ENCODE results near the gene BET1L.
A peak's percentile ranks its signal among the peaks of the same experiment; 100 is the strongest.
"Not testable (repeated sequence)": the region's sequence is repeated elsewhere in the genome, so short reads cannot be mapped to it uniquely, and the experiment has no call there.

BET1L gene

GRCh38 chr11:227824-228379 is 20.7 kb upstream of the BET1L start:
- DNase-seq: no peak

GRCh38 chr11:225734-226453 is 18.7 kb upstream of the BET1L start:
- no peak for DNase-seq

- DNase-seq: no peak
Measured at GRCh38 chr11:224424-224823, 17.2 kb upstream of the BET1L start.

- DNase-seq: no peak
Measured at GRCh38 chr11:223884-224283, 16.7 kb upstream of the BET1L start.

GRCh38 chr11:223026-223789 is 16.0 kb upstream of the BET1L start:
- DNase-seq: no peak

GRCh38 chr11:221998-222789 is 15.0 kb upstream of the BET1L start:
- no peak for DNase-seq

- DNase-seq: no peak
Measured at GRCh38 chr11:221539-221938, 14.3 kb upstream of the BET1L start.

- not testable (repeated sequence) for DNase-seq
Measured at GRCh38 chr11:220641-221215, 13.5 kb upstream of the BET1L start.

- DNase-seq: no peak
Measured at GRCh38 chr11:218815-219593, 11.8 kb upstream of the BET1L start.

- no peak for DNase-seq
Measured at GRCh38 chr11:217704-218103, 10.5 kb upstream of the BET1L start.

- peak; percentile 69 for DNase-seq
Measured at GRCh38 chr11:216081-216974, 9.1 kb upstream of the BET1L start.

GRCh38 chr11:215581-216037 is 8.4 kb upstream of the BET1L start:
- DNase-seq: no peak

- no peak for DNase-seq
Measured at GRCh38 chr11:214083-214482, 6.9 kb upstream of the BET1L start.

GRCh38 chr11:213111-213510 is 5.9 kb upstream of the BET1L start:
- DNase-seq: no peak

GRCh38 chr11:212150-213100 is 5.2 kb upstream of the BET1L start:
- no peak for DNase-seq

- no peak for DNase-seq
Measured at GRCh38 chr11:211741-212140, 4.5 kb upstream of the BET1L start.

GRCh38 chr11:211295-211694 is 4.1 kb upstream of the BET1L start:
- no peak for DNase-seq

- DNase-seq: no peak
Measured at GRCh38 chr11:210803-211180, 3.6 kb upstream of the BET1L start.

GRCh38 chr11:210122-210802 is 3.1 kb upstream of the BET1L start:
- no peak for DNase-seq
